ENCODE data around the gene FOXM1. TPM values are rescaled to one million over a fixed set of nuclear protein-coding genes. Genes with fewer than 3 reads are reported as not detected.
A peak's percentile ranks its signal among the peaks of the same experiment; 100 is the strongest.

The FOXM1 gene, protein sequence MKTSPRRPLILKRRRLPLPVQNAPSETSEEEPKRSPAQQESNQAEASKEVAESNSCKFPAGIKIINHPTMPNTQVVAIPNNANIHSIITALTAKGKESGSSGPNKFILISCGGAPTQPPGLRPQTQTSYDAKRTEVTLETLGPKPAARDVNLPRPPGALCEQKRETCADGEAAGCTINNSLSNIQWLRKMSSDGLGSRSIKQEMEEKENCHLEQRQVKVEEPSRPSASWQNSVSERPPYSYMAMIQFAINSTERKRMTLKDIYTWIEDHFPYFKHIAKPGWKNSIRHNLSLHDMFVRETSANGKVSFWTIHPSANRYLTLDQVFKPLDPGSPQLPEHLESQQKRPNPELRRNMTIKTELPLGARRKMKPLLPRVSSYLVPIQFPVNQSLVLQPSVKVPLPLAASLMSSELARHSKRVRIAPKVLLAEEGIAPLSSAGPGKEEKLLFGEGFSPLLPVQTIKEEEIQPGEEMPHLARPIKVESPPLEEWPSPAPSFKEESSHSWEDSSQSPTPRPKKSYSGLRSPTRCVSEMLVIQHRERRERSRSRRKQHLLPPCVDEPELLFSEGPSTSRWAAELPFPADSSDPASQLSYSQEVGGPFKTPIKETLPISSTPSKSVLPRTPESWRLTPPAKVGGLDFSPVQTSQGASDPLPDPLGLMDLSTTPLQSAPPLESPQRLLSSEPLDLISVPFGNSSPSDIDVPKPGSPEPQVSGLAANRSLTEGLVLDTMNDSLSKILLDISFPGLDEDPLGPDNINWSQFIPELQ
- total RNA-seq: under 1 TPM in 1 of 2 experiments, not detected in 1; 0.62 TPM
- polyA plus RNA-seq: under 1 TPM in 1 of 3 donors, not detected in 2; 0.19 TPM
- 0.15 to 1.5 (median 0.47) reads per million in 6 experiments for total RNA-seq

DNA sequence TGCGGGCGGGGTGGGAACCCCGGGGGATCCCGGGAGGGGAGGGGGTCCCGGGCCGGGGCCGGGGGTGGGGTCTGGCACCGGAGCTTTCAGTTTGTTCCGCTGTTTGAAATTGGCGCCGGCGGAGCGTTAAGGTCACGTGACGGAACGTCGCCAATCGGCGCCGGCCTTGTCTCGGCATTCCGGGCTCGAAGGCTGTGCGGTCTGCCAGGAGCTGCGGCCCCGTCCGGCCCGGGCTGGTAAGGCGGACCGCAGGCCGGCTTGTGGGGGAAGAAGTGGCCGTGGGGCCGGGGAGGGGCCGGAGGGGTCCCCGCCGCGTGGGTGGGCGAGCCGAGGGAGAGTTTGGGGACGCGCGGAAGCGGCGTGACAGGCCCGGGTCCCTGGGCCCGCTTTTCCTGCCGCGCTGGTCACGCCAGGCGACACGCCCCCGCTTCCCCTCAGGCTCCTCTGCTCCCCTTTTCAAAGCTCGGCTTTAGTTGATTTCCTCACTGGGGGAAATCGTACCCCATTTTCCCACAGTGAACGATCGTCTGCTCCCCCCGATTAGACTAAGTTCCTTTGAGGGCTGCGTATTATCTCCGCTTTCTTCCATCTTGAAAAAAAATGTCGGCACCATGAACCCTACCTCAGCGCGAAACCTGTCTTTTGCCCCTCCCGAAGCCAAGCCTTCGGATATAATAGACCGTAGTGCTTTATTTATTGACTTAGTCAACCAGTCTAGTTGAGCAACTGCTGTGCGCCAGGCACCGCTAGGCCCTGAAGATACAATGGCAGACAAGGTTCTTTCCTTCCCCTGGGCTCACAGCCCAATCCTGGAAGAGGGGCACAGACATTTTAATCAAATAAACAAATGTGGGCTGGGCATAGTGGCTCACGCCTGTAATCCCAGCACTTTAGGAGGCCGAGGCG, at the start of gene FOXM1, which contains the start of gene RHNO1:
Gene FOXM1, minus strand, starts transcription at position 128 of the 906 bp plus-strand sequence. CDS start 2,696 bp downstream, outside the sequence.
Gene RHNO1, plus strand, starts transcription at position 177 of the 906 bp plus-strand sequence. CDS start 8,144 bp downstream, outside the sequence.
- Mint-ChIP-seq H3K27ac (peak within 1 kb of the TSS; percentile 94 to 100 (median 99)), H3K36me3 (no peaks in the 10 kb centered on the region)
- peak; percentile 84 to 89 for ATAC-seq

DNA sequence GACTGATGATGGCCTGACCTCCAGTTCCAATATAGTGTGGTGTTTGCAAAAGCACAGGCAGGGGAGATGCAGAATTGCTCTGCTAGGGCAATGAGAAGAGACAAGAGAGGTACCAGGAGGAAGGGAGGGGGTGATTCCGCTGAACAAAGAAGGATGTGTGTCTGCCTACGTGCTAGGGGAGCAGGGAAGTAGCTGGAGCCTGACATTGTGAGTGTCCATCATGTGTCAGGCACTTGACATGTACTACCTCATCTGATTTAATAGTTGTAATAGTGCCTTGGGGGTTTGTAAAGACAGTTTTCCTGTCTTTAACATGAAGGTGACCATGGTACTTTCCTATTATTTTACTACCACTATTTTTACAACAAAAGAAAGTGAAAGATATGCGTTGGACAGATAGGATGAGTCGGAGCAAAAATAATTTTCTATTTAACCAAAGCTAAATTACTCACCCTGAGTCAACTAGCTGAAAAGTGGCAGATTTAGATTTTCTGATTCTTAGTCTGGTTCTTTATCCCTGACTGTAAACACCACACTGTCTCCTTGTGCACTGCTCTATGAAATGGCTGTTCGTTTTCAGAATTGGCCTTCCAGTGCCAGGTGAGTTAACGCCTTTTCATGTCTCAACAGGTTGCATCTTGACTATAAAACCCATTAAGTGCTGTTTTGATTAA, 48.5 kb upstream of the FOXM1 start:
- peaks cover 6 to 65% (median 18%) of the 10 kb centered on the region in 3 donors for H3K36me3 Mint-ChIP-seq
- no peak for DNase-seq
- H3K9me3 Mint-ChIP-seq: no peaks in the 10 kb centered on the region
- H3K27ac Mint-ChIP-seq: no peak overlapping the region
- POLR2A ChIA-PET: no interaction called here
- ATAC-seq: no peak
- H3K4me1 Mint-ChIP-seq: peaks cover 0 to 3% (median 0%) of the 10 kb centered on the region in 4 donors
- no peak overlapping the region for H3K4me3 Mint-ChIP-seq
- H3K27me3 Mint-ChIP-seq: no peaks in the 10 kb centered on the region

More for the DNA sequence above, at the start of gene FOXM1, which contains the start of gene RHNO1:
- peaks cover 20 to 38% (median 32%) of the 10 kb centered on the region in 4 donors for H3K4me1 Mint-ChIP-seq
- H3K9me3 Mint-ChIP-seq: no peaks in the 10 kb centered on the region
- H3K27me3 Mint-ChIP-seq: no peaks in the 10 kb centered on the region
- DNase-seq: peak; percentile 72 to 94 (median 85)
- H3K4me3 Mint-ChIP-seq: peak within 1 kb of the TSS; percentile 92 to 99 (median 98)
- POLR2A ChIA-PET: interaction anchor here (0.7 to 1.9 kb wide), 7 partner anchors 10 to 186 kb away, joined by 3 to 14 read pairs (median 8); partner anchors contain the start of genes FKBP4 and TULP3

DNA sequence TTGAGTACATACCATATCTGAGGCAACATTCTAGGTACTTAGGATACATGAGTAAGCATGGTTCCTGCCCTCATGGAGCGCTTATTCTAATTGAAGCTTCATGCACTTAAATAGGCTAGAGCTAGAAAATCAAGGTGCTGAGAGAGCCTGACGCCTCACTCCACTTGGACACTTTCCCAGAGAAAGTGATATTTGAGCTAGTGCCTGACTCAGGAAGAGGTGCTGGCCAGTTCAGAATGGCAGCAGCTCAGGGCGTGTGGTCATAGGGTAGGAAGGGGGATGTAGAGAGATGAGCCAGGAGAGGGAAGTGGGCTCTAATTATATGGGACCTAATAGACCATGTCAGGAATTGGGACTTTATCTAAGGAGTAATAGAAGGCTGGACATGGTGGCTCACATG, 47.0 kb upstream of the FOXM1 start:
- H3K4me1 Mint-ChIP-seq: peaks cover 0 to 3% (median 0%) of the 10 kb centered on the region in 4 donors
- no peak overlapping the region for H3K4me3 Mint-ChIP-seq
- ATAC-seq (no peak), DNase-seq (no peak)
- H3K36me3 Mint-ChIP-seq: peaks cover 6 to 64% (median 19%) of the 10 kb centered on the region in 3 donors
- H3K27ac Mint-ChIP-seq: peak overlapping the region in 1 of 10 donors; percentile 54
- no peaks in the 10 kb centered on the region for H3K9me3 Mint-ChIP-seq
- POLR2A ChIA-PET: interaction anchor here (0.7 kb wide), 1 partner anchor 18 kb away, joined by 3 read pairs; no protein-coding TSS in a partner anchor
- H3K27me3 Mint-ChIP-seq: no peaks in the 10 kb centered on the region

DNA sequence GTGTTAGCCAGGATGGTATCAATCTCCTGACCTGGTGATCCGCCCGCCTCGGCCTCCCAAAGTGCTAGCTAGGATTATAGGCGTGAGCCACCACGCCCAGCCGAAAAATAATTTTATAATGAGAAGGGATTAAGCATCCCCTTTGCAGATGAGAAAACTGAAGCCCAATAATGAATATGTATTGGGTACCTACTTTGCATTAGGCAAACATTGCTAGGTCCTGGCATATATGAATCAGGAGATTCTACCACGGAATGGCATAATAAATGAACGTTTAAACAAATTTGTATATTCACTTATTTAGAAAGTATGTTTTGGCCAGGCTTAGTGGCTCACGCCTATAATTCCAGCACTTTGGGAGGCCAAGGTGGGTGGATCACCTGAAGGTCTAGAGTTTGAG, 46.1 kb upstream of the FOXM1 start:
- Mint-ChIP-seq H3K4me1 (peaks cover 0 to 3% (median 0%) of the 10 kb centered on the region in 4 donors), H3K9me3 (no peaks in the 10 kb centered on the region), H3K27ac (no peak overlapping the region), H3K27me3 (no peaks in the 10 kb centered on the region), H3K36me3 (peaks cover 6 to 68% (median 20%) of the 10 kb centered on the region in 3 donors), H3K4me3 (no peak overlapping the region)
- DNase-seq (no peak), ATAC-seq (no peak)
- POLR2A ChIA-PET: no interaction called here

DNA sequence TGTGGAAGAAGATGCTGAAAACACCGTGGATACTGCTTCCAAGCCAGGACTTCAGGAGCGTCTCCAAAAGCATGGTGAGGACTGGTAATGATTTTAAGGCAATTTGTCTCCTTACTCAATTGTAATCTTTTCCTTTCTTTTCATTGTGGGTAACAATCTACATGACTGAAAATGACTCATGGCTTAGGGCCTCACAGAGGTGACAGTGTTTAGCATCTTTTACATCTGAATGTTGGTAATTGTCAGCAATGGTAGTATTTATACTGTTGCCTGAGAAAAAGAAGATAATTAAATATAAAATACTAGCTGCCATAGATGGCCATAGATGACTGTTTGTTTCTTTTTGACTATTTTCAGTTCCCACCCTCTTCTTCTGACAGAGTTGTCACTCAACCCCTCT, 45.4 kb upstream of the FOXM1 start:
- ATAC-seq (no peak), DNase-seq (no peak)
- POLR2A ChIA-PET: no interaction called here
- no peak overlapping the region for H3K27ac Mint-ChIP-seq
- peaks cover 6 to 61% (median 18%) of the 10 kb centered on the region in 3 donors for H3K36me3 Mint-ChIP-seq
- H3K4me3 Mint-ChIP-seq: no peak overlapping the region
- H3K4me1 Mint-ChIP-seq: peaks cover 0 to 3% (median 0%) of the 10 kb centered on the region in 4 donors
- no peaks in the 10 kb centered on the region for H3K27me3 Mint-ChIP-seq
- no peaks in the 10 kb centered on the region for H3K9me3 Mint-ChIP-seq

DNA sequence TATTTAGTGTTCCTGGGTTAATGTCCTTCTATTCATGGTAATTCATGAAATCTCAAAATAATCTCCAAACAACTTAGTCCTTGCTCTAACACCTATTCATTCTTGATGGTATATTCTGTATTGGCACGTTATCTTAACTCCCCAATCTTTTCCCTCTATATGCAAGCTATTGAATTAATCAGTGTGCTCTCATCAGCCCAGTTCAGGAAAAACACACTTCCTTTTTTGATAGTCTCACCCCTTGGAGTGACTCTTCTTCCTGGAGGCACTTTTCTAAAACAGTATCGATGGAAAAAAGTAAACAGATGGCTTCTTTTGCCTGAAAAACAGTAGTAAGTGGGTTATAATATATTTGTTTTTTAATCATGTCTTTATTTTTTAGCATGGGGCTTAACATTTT, 42.3 kb upstream of the FOXM1 start:
- Mint-ChIP-seq H3K9me3 (no peaks in the 10 kb centered on the region), H3K36me3 (peaks cover 0 to 56% (median 21%) of the 10 kb centered on the region in 3 donors), H3K27me3 (no peaks in the 10 kb centered on the region), H3K4me1 (no peaks in the 10 kb centered on the region), H3K27ac (no peak overlapping the region), H3K4me3 (no peak overlapping the region)
- ATAC-seq: no peak
- POLR2A ChIA-PET: no interaction called here
- DNase-seq: no peak

DNA sequence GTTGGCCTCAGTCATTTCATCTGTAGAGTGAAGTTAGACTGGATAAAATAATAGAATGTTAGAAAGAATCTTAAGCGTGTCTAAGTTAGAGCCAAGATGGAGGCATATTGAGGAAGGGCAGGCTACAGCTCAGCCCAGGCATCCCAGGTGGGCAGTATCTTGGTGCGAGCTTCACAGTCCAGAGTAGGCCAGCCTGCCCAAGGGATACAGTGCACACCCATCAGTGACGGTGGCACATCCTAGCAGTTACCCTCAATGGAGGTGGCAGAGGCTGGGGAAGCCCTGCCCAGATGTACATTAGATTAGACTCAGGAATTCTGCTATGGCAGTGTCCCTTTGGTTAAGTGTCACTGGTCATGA, 35.2 kb upstream of the FOXM1 start:
- ATAC-seq: no peak
- peaks cover 0 to 1% (median 0%) of the 10 kb centered on the region in 4 donors for H3K4me1 Mint-ChIP-seq
- H3K9me3 Mint-ChIP-seq: no peaks in the 10 kb centered on the region
- H3K36me3 Mint-ChIP-seq: peaks cover 4 to 35% (median 14%) of the 10 kb centered on the region in 3 donors
- POLR2A ChIA-PET: no interaction called here
- DNase-seq: no peak
- no peaks in the 10 kb centered on the region for H3K27me3 Mint-ChIP-seq
- H3K4me3 Mint-ChIP-seq: no peak overlapping the region
- peak overlapping the region in 1 of 10 donors; percentile 8 for H3K27ac Mint-ChIP-seq

DNA sequence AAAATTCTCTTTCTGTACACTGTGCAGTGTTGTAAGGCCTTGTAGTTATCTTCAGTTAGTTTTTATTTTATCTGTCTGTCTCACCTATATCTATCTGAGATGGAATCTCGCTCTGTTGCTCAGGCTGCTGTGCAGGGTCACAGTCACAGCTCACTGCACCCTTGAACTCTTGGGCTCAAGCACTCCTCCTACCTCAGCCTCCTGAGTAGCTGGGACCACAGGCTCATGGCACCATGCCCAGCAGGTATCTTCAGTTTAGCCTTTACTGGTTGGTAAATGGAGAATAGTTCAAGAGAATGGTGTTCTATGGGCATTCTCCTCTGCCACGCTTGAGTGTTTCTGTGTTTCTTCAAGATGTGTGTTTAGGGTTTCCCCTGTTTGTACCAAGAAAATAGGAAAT, 27.3 kb upstream of the FOXM1 start:
- peaks cover 0 to 6% (median 0%) of the 10 kb centered on the region in 4 donors for H3K4me1 Mint-ChIP-seq
- no peak for DNase-seq
- no peak overlapping the region for H3K4me3 Mint-ChIP-seq
- POLR2A ChIA-PET: no interaction called here
- peak overlapping the region in 1 of 10 donors; percentile 63 for H3K27ac Mint-ChIP-seq
- no peaks in the 10 kb centered on the region for H3K9me3 Mint-ChIP-seq
- no peaks in the 10 kb centered on the region for H3K36me3 Mint-ChIP-seq
- H3K27me3 Mint-ChIP-seq: no peaks in the 10 kb centered on the region
- ATAC-seq: no peak

DNA sequence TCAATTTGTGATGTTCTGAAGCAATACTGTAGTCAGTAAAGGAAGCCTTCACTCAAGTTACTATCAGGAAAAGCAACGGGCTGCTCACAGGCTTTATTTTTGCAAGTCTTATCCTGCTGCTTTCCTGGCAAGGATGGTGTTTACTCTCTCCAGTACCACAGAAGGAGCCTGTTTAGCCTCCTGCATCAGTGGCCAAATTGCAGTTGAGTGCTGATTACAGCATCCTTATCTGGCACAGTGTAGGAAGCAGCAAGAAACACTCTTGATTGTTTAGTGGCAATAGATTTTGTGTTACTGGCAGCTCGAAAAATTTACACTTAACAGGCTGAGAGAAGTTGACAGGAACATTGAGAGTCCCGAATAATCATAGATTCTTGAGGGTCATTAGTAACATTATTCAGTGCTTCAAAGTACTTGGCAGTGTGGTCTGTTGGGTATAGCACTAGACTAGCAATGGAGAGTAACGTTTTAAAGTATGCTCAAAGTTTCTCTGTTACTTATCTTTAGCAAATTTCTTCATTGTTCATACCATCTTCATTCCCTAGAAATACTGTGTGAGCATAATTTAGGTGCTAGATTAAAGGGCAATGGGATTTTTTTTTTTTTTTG, 25.4 kb upstream of the FOXM1 start:
- POLR2A ChIA-PET: interaction anchor here (0.7 kb wide), 1 partner anchor 9 kb away, joined by 4 read pairs; no protein-coding TSS in a partner anchor
- no peaks in the 10 kb centered on the region for H3K9me3 Mint-ChIP-seq
- peaks cover 0 to 6% (median 0%) of the 10 kb centered on the region in 4 donors for H3K4me1 Mint-ChIP-seq
- H3K4me3 Mint-ChIP-seq: no peak overlapping the region
- no peaks in the 10 kb centered on the region for H3K27me3 Mint-ChIP-seq
- no peak for DNase-seq
- no peaks in the 10 kb centered on the region for H3K36me3 Mint-ChIP-seq
- peak overlapping the region in 1 of 10 donors; percentile 29 for H3K27ac Mint-ChIP-seq
- no peak for ATAC-seq

DNA sequence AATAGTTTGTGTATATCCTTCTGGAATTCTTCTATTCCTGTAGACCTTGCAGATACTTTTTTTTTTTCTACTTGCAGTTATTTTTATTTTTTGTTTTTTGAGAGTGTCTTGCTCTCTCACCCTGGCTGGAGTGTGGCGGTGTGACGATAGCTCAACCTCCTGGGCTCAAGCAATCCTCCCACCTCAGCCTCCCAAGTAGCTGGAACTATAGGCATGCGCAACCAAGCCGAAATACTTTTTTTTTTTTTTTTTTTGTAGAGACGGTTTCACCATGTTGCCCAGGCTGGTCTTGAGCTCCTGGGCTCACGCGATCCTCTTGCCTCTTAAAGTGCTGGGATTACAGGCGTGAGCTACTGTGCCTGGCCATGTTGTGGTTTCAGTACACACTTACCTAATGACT, 23.7 kb upstream of the FOXM1 start:
- ATAC-seq: no peak
- H3K27me3 Mint-ChIP-seq: no peaks in the 10 kb centered on the region
- H3K4me1 Mint-ChIP-seq: peaks cover 0 to 6% (median under 1%) of the 10 kb centered on the region in 4 donors

DNA sequence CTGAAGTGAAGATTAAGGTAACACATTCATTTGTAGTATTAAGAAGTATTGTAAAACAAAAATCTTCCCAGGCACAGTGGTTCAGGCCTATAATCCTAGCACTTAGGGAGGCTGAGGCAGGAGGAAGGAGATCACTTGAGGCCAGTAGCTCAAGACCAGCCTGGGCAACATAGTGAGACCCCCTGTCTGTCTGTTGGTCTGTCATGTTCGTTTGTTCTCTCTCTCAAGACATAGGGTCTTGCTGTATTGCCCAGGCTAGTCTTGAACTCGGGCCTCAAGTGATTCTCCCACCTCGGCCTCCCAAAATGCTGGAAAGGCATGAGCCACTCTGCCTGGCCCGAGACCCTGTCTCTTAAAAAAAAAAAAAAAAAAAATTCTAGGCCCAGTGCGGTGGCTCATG, 20.4 kb upstream of the FOXM1 start:
- POLR2A ChIA-PET: no interaction called here
- Mint-ChIP-seq H3K36me3 (no peaks in the 10 kb centered on the region), H3K27ac (no peak overlapping the region), H3K9me3 (no peaks in the 10 kb centered on the region), H3K4me1 (peaks cover 0 to 4% (median 2%) of the 10 kb centered on the region in 4 donors), H3K4me3 (no peak overlapping the region), H3K27me3 (no peaks in the 10 kb centered on the region)
- DNase-seq (no peak), ATAC-seq (no peak)

More for the DNA sequence above, 23.7 kb upstream of the FOXM1 start:
- Mint-ChIP-seq H3K36me3 (no peaks in the 10 kb centered on the region), H3K27ac (no peak overlapping the region), H3K4me3 (no peak overlapping the region), H3K9me3 (no peaks in the 10 kb centered on the region)
- DNase-seq: no peak
- POLR2A ChIA-PET: interaction anchor here (0.6 kb wide), 1 partner anchor 16 kb away, joined by 5 read pairs; no protein-coding TSS in a partner anchor
